Measurements from ENCODE around the gene RAB30. TPM values are rescaled to one million over a fixed set of nuclear protein-coding genes. Genes with fewer than 3 reads are reported as not detected.

Gene RAB30
- total and polyA plus RNA-seq, 4 experiments from 2014 or later: 5.0 to 14.1 (median 10.6) TPM

GRCh38 chr11:83092488-83093384, 21.0 kb upstream of the RAB30 start:
- Mint-ChIP-seq H3K9me3 (no peaks in the 10 kb centered on the region), H3K4me1 (peaks cover 0 to 11% (median 7%) of the 10 kb centered on the region in 4 donors), H3K27ac (peak overlapping the region in 1 of 7 donors; percentile 29), H3K36me3 (no peaks in the 10 kb centered on the region), H3K27me3 (no peaks in the 10 kb centered on the region), H3K4me3 (no peak overlapping the region)
- no peak overlapping the region for H3K27ac ChIP-seq (ENCODE audit: low read depth, low read length)
- DNase-seq: no peak
- intact Hi-C loops (cut with micrococcal nuclease): no loop called here
- no peaks in the 10 kb centered on the region for H3K36me3 ChIP-seq (ENCODE audit: insufficient read depth, low read length)
- POLR2A ChIA-PET (ENCODE audit: partially characterized antibody): interaction anchor here (0.9 to 1.7 kb wide), 4 partner anchors 12 to 191 kb away, joined by 3 to 5 read pairs (median 3); partner anchors contain the start of genes DDIAS and RAB30
- CTCF ChIA-PET (ENCODE audit: partially characterized antibody): interaction anchor here (1.0 kb wide), 1 partner anchor 64 kb away, joined by 3 read pairs; the partner anchor contains the start of gene PCF11
- H3K27me3 ChIP-seq (ENCODE audit: insufficient read depth, low read length): no peaks in the 10 kb centered on the region
- H3K9me3 ChIP-seq (ENCODE audit: control insufficient read depth in 1 of 2, low read length in 2 of 2): no peaks in the 10 kb centered on the region
- no peak overlapping the region for H3K4me3 ChIP-seq (ENCODE audit: low read length in 2 of 2)
- H3K4me1 ChIP-seq (ENCODE audit: insufficient read depth, low read length): no peaks in the 10 kb centered on the region

- Histone ChIP-seq H3K36me3 (ENCODE audit: insufficient read depth, low read length) (no peaks in the 10 kb centered on the region), H3K4me1 (ENCODE audit: insufficient read depth, low read length) (no peaks in the 10 kb centered on the region), H3K4me3 (ENCODE audit: low read length in 2 of 2) (no peak overlapping the region), H3K27ac (ENCODE audit: low read depth, low read length) (no peak overlapping the region), H3K9me3 (ENCODE audit: control insufficient read depth in 1 of 2, low read length in 2 of 2) (no peaks in the 10 kb centered on the region), H3K27me3 (ENCODE audit: insufficient read depth, low read length) (no peaks in the 10 kb centered on the region)
- Mint-ChIP-seq H3K36me3 (no peaks in the 10 kb centered on the region), H3K4me3 (no peak overlapping the region), H3K9me3 (no peaks in the 10 kb centered on the region), H3K27ac (peak overlapping the region in 2 of 7 donors; percentile 38 to 42), H3K27me3 (no peaks in the 10 kb centered on the region), H3K4me1 (peaks cover 0 to 13% (median 12%) of the 10 kb centered on the region in 4 donors)
- CTCF ChIA-PET (ENCODE audit: partially characterized antibody): interaction anchor here (0.9 to 1.3 kb wide), 4 partner anchors 11 to 161 kb away, joined by 3 to 8 read pairs (median 3); no protein-coding TSS in a partner anchor
- no peak for DNase-seq
- intact Hi-C loops (cut with micrococcal nuclease): loop anchor here (5.0 kb wide), 2 partner anchors 103 to 182 kb away; partner anchors contain the start of gene ANKRD42
- POLR2A ChIA-PET (ENCODE audit: partially characterized antibody): interaction anchor here (0.6 to 1.4 kb wide), 2 partner anchors 14 to 17 kb away, joined by 4 to 6 read pairs; no protein-coding TSS in a partner anchor
These were observed 17.3 kb upstream of the RAB30 start for GRCh38 chr11:83088965-83089364.

DNA sequence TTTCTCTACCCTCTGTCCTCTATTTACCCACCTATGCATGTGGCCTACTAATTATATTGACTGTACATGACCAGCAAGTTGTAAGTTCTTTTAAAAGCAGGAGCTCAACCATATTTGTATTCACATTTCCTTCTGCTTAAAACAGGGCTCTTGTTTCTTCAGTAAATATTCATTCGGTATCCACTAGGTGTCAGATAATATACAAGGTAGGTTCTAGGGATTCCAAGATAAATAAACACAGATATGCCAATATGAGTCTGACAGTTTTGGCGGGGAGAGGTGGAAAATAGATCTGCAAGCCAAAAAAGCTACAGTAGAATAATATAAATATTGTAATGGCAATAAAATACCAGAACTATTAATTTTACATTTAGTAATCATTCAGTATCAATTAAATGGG, 15.3 kb upstream of the RAB30 start:
- intact Hi-C loops (cut with micrococcal nuclease): loop anchor here (1.0 to 5.0 kb wide), 3 partner anchors 105 to 180 kb away; partner anchors contain the start of gene ANKRD42

GRCh38 chr11:83079820-83080219, 8.1 kb upstream of the RAB30 start:
- peaks cover 4 to 12% of the 10 kb centered on the region in 2 donors for H3K36me3 Mint-ChIP-seq
- H3K4me1 Mint-ChIP-seq: peaks cover 9 to 28% (median 15%) of the 10 kb centered on the region in 4 donors
- H3K27ac Mint-ChIP-seq: peak overlapping the region; percentile 5 to 81 (median 53)
- H3K9me3 Mint-ChIP-seq: no peaks in the 10 kb centered on the region
- intact Hi-C loops (cut with micrococcal nuclease): no loop called here
- H3K4me3 Mint-ChIP-seq: no peak overlapping the region
- Histone ChIP-seq H3K9me3 (ENCODE audit: control insufficient read depth in 1 of 2, low read length in 2 of 2) (no peaks in the 10 kb centered on the region), H3K27ac (ENCODE audit: low read depth, low read length) (no peak overlapping the region), H3K27me3 (ENCODE audit: insufficient read depth, low read length) (no peaks in the 10 kb centered on the region), H3K4me1 (ENCODE audit: insufficient read depth, low read length) (peaks cover 16% of the 10 kb centered on the region), H3K4me3 (ENCODE audit: low read length in 2 of 2) (no peak overlapping the region), H3K36me3 (ENCODE audit: insufficient read depth, low read length) (no peaks in the 10 kb centered on the region)
- H3K27me3 Mint-ChIP-seq: no peaks in the 10 kb centered on the region
- DNase-seq: no peak
- CTCF ChIA-PET (ENCODE audit: partially characterized antibody): interaction anchor here (0.5 to 1.7 kb wide), 3 partner anchors 123 to 213 kb away, joined by 3 read pairs; no protein-coding TSS in a partner anchor
- POLR2A ChIA-PET (ENCODE audit: partially characterized antibody): interaction anchor here (0.6 to 1.8 kb wide), 6 partner anchors 9 to 158 kb away, joined by 3 to 6 read pairs (median 4); partner anchors contain the start of gene PCF11

More for the DNA sequence above, 15.3 kb upstream of the RAB30 start:
- DNase-seq: no peak
- peak overlapping the region in 2 of 7 donors; percentile 32 to 58 for H3K27ac Mint-ChIP-seq
- H3K27me3 ChIP-seq (ENCODE audit: insufficient read depth, low read length): no peaks in the 10 kb centered on the region
- no peak overlapping the region for H3K27ac ChIP-seq (ENCODE audit: low read depth, low read length)
- H3K36me3 Mint-ChIP-seq: no peaks in the 10 kb centered on the region
- H3K4me1 Mint-ChIP-seq: peaks cover 0 to 13% (median 11%) of the 10 kb centered on the region in 4 donors
- no peak overlapping the region for H3K4me3 ChIP-seq (ENCODE audit: low read length in 2 of 2)
- H3K4me3 Mint-ChIP-seq: no peak overlapping the region
- no peaks in the 10 kb centered on the region for H3K9me3 Mint-ChIP-seq
- no peaks in the 10 kb centered on the region for H3K4me1 ChIP-seq (ENCODE audit: insufficient read depth, low read length)
- ChIA-PET CTCF (ENCODE audit: partially characterized antibody) (interaction anchor here (0.6 to 2.1 kb wide), 5 partner anchors 10 to 186 kb away, joined by 3 to 6 read pairs (median 4); partner anchors contain the start of genes DDIAS and PCF11), POLR2A (ENCODE audit: partially characterized antibody) (interaction anchor here (1.1 to 2.7 kb wide), 3 partner anchors 16 to 187 kb away, joined by 3 to 12 read pairs (median 3); partner anchors contain the start of genes PCF11, PRCP and RAB30)
- no peaks in the 10 kb centered on the region for H3K9me3 ChIP-seq (ENCODE audit: control insufficient read depth in 1 of 2, low read length in 2 of 2)
- no peaks in the 10 kb centered on the region for H3K27me3 Mint-ChIP-seq
- H3K36me3 ChIP-seq (ENCODE audit: insufficient read depth, low read length): no peaks in the 10 kb centered on the region

DNA sequence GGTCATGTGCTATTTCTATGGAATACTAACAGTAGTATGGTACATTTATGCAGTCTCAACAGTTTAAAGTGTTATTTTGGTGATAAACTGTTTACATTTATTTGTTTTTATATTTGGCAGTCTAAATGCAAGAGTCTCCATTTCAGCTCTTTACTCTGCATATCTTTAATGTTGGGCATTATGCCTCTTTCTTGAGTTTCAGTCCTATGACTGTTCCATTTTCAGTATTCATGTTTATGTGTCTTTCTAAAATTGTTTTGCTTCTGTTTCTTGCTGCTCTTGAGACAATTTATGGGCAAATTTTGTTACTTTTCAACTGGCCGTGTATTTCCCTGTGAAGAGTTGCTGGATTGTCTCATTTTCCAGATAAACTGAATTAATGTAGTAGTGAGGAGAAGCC, 6.6 kb upstream of the RAB30 start:
- peaks cover 31% of the 10 kb centered on the region for H3K4me1 ChIP-seq (ENCODE audit: insufficient read depth, low read length)
- CTCF ChIA-PET (ENCODE audit: partially characterized antibody): interaction anchor here (1.4 kb wide), 1 partner anchor 211 kb away, joined by 3 read pairs; no protein-coding TSS in a partner anchor
- POLR2A ChIA-PET (ENCODE audit: partially characterized antibody): interaction anchor here (0.8 to 5.1 kb wide), 3 partner anchors 20 to 177 kb away, joined by 3 to 24 read pairs (median 3); partner anchors contain the start of genes DDIAS and PRCP
- H3K9me3 ChIP-seq (ENCODE audit: control insufficient read depth in 1 of 2, low read length in 2 of 2): no peaks in the 10 kb centered on the region
- peak overlapping the region in 1 of 8 donors; percentile 49 for H3K4me3 Mint-ChIP-seq
- no peaks in the 10 kb centered on the region for H3K36me3 ChIP-seq (ENCODE audit: insufficient read depth, low read length)
- peak overlapping the region in 5 of 7 donors; percentile 8 to 68 (median 34) for H3K27ac Mint-ChIP-seq
- H3K27me3 Mint-ChIP-seq: no peaks in the 10 kb centered on the region
- no peak overlapping the region for H3K27ac ChIP-seq (ENCODE audit: low read depth, low read length)
- no peaks in the 10 kb centered on the region for H3K27me3 ChIP-seq (ENCODE audit: insufficient read depth, low read length)
- H3K9me3 Mint-ChIP-seq: no peaks in the 10 kb centered on the region
- peaks cover 12 to 17% of the 10 kb centered on the region in 2 donors for H3K36me3 Mint-ChIP-seq
- DNase-seq: no peak
- intact Hi-C loops (cut with micrococcal nuclease): no loop called here
- H3K4me1 Mint-ChIP-seq: peaks cover 14 to 32% (median 26%) of the 10 kb centered on the region in 4 donors
- no peak overlapping the region for H3K4me3 ChIP-seq (ENCODE audit: low read length in 2 of 2)

GRCh38 chr11:83073884-83074283, 2.2 kb upstream of the RAB30 start:
- POLR2A ChIA-PET (ENCODE audit: partially characterized antibody): interaction anchor here (1.1 to 8.3 kb wide), 9 partner anchors 8 to 173 kb away, joined by 4 to 188 read pairs (median 6); partner anchors contain the start of genes ANKRD42, DDIAS, PCF11 and PRCP
- Mint-ChIP-seq H3K27ac (peak overlapping the region in 1 of 7 donors; percentile 90), H3K4me3 (no peak overlapping the region), H3K36me3 (peaks cover 14 to 19% of the 10 kb centered on the region in 2 donors), H3K9me3 (peaks cover 0 to 1% (median 0%) of the 10 kb centered on the region in 8 donors), H3K27me3 (no peaks in the 10 kb centered on the region), H3K4me1 (peaks cover 14 to 43% (median 29%) of the 10 kb centered on the region in 4 donors)
- Histone ChIP-seq H3K4me1 (ENCODE audit: insufficient read depth, low read length) (peaks cover 59% of the 10 kb centered on the region), H3K4me3 (ENCODE audit: low read length in 2 of 2) (no peak overlapping the region), H3K27me3 (ENCODE audit: insufficient read depth, low read length) (no peaks in the 10 kb centered on the region), H3K36me3 (ENCODE audit: insufficient read depth, low read length) (no peaks in the 10 kb centered on the region), H3K27ac (ENCODE audit: low read depth, low read length) (no peak overlapping the region), H3K9me3 (ENCODE audit: control insufficient read depth in 1 of 2, low read length in 2 of 2) (no peaks in the 10 kb centered on the region)
- DNase-seq: no peak
- CTCF ChIA-PET (ENCODE audit: partially characterized antibody): interaction anchor here (1.0 to 2.9 kb wide), 4 partner anchors 9 to 83 kb away, joined by 3 to 10 read pairs (median 6); partner anchors contain the start of gene PCF11
- intact Hi-C loops (cut with micrococcal nuclease): loop anchor here (5.0 kb wide), 1 partner anchor 43 kb away; no protein-coding TSS in a partner anchor
